ENCODE data around the gene SLC22A16. TPM values are rescaled to one million over a fixed set of nuclear protein-coding genes. Genes with fewer than 3 reads are reported as not detected.
"Not testable (repeated sequence)": the region's sequence is repeated elsewhere in the genome, so short reads cannot be mapped to it uniquely, and the experiment has no call there.

Gene SLC22A16
- total RNA-seq, 1 experiment from 2014 or later = not detected

- H3K4me3 ChIP-seq = no peak overlapping the region
- DNase-seq = no peak
- H3K27ac ChIP-seq = no peak overlapping the region
- H3K27me3 ChIP-seq = no peaks in the 10 kb centered on the region
- H3K9me3 ChIP-seq (replicated peaks) = no peaks in the 10 kb centered on the region
- H3K4me1 ChIP-seq = no peaks in the 10 kb centered on the region
- no peaks in the 10 kb centered on the region for H3K36me3 ChIP-seq
Measured at GRCh38 chr6:110475066-110475653, 1.3 kb downstream of the SLC22A16 start.

- no peaks in the 10 kb centered on the region for H3K4me1 ChIP-seq
- DNase-seq = no peak
Measured at GRCh38 chr6:110474500-110474899, 1.9 kb downstream of the SLC22A16 start.

GRCh38 chr6:110472739-110473138, 3.7 kb downstream of the SLC22A16 start:
- no peaks in the 10 kb centered on the region; the same call in 1 of the 2 replicates for H3K27me3 ChIP-seq
- no peaks in the 10 kb centered on the region for H3K9me3 ChIP-seq (replicated peaks)
- no peaks in the 10 kb centered on the region for H3K4me1 ChIP-seq
- DNase-seq = no peak
- H3K27ac ChIP-seq = no peak overlapping the region
- no peak overlapping the region for H3K4me3 ChIP-seq
- H3K36me3 ChIP-seq = no peaks in the 10 kb centered on the region

More at GRCh38 chr6:110474500-110474899, 1.9 kb downstream of the SLC22A16 start:
- Histone ChIP-seq H3K27ac (no peak overlapping the region), H3K4me3 (no peak overlapping the region), H3K9me3 (replicated peaks) (no peaks in the 10 kb centered on the region), H3K36me3 (no peaks in the 10 kb centered on the region), H3K27me3 (no peaks in the 10 kb centered on the region; the same call in 1 of the 2 replicates)

GRCh38 chr6:110471726-110472365, 4.6 kb downstream of the SLC22A16 start:
- DNase-seq = no peak
- H3K4me3 ChIP-seq = no peak overlapping the region
- H3K27me3 ChIP-seq = no peaks in the 10 kb centered on the region; the same call in 1 of the 2 replicates
- H3K9me3 ChIP-seq (replicated peaks) = no peaks in the 10 kb centered on the region
- no peaks in the 10 kb centered on the region for H3K4me1 ChIP-seq
- H3K36me3 ChIP-seq = no peaks in the 10 kb centered on the region
- H3K27ac ChIP-seq = no peak overlapping the region

- Histone ChIP-seq H3K27me3 (no peaks in the 10 kb centered on the region; the same call in 1 of the 2 replicates), H3K4me3 (no peak overlapping the region), H3K36me3 (no peaks in the 10 kb centered on the region), H3K4me1 (no peaks in the 10 kb centered on the region), H3K27ac (no peak overlapping the region), H3K9me3 (replicated peaks) (no peaks in the 10 kb centered on the region)
- no peak for DNase-seq
Measured at GRCh38 chr6:110468731-110469130, 7.7 kb downstream of the SLC22A16 start.

- Histone ChIP-seq H3K4me3 (no peak overlapping the region), H3K36me3 (no peaks in the 10 kb centered on the region), H3K27ac (no peak overlapping the region), H3K27me3 (no peaks in the 10 kb centered on the region; the same call in 1 of the 2 replicates), H3K4me1 (no peaks in the 10 kb centered on the region), H3K9me3 (replicated peaks) (peaks cover 1% of the 10 kb centered on the region; the same call in 1 of the 2 replicates)
- no peak for DNase-seq
Measured at GRCh38 chr6:110467566-110468140, 8.8 kb downstream of the SLC22A16 start.

- no peaks in the 10 kb centered on the region for H3K36me3 ChIP-seq
- H3K9me3 ChIP-seq (replicated peaks) = peaks cover 3% of the 10 kb centered on the region; the same call in 1 of the 2 replicates
- H3K27me3 ChIP-seq = no peaks in the 10 kb centered on the region
- no peak overlapping the region for H3K27ac ChIP-seq
- no peak overlapping the region for H3K4me3 ChIP-seq
- DNase-seq = no peak
- no peaks in the 10 kb centered on the region for H3K4me1 ChIP-seq
Measured at GRCh38 chr6:110462884-110463481, 13.4 kb downstream of the SLC22A16 start.

DNA sequence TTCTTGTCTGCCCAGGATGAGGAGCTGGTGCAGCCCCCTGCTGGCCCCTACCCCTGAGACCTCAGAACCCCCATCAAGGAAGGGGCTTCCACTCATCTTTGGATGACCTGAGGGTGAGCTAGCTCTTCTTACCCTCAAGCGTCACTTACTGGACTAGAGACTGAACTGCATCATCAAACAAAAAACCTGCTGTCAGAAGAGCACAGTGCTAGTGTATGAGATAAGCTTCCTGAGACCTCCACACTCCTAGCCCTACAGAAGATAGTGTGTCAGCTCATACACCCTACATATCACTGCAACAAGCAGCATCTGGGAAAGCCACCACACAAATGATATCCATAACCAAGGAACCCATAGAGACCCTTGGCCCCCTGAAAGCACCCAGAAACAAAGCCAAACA, 15.0 kb downstream of the SLC22A16 start:
- Histone ChIP-seq H3K4me3 (no peak overlapping the region), H3K36me3 (no peaks in the 10 kb centered on the region), H3K27ac (no peak overlapping the region), H3K9me3 (replicated peaks) (peaks cover 3% of the 10 kb centered on the region; the same call in 1 of the 2 replicates), H3K4me1 (no peaks in the 10 kb centered on the region), H3K27me3 (no peaks in the 10 kb centered on the region)
- DNase-seq = no peak

- DNase-seq = no peak
- Histone ChIP-seq H3K4me3 (no peak overlapping the region), H3K9me3 (replicated peaks) (peaks cover 3% of the 10 kb centered on the region; the same call in 1 of the 2 replicates), H3K36me3 (no peaks in the 10 kb centered on the region), H3K4me1 (no peaks in the 10 kb centered on the region), H3K27me3 (no peaks in the 10 kb centered on the region), H3K27ac (no peak overlapping the region)
Measured at GRCh38 chr6:110459137-110459536, 17.3 kb downstream of the SLC22A16 start.

DNA sequence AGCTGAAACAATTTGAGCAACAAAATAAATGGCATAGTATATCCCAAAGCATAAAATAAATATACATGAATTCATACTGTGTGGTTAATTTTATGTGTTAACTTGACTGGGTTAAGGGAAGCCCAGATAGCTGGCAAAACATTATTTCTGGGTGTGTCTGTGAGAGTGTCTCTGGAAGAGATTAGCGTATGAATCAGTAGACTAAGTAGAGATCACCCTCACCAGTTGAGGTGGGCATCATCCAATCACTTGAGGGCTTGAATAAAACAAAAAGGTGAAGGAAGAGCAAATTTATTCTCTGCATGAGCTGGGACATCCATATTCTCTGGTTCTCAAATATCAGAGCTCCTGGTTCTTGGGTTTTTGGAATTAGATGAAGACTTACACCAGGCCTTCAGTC, 17.9 kb downstream of the SLC22A16 start:
- no peak for DNase-seq
- no peak overlapping the region for H3K27ac ChIP-seq
- H3K9me3 ChIP-seq (replicated peaks) = peaks cover 3% of the 10 kb centered on the region; the same call in 1 of the 2 replicates
- no peaks in the 10 kb centered on the region for H3K27me3 ChIP-seq
- no peaks in the 10 kb centered on the region for H3K4me1 ChIP-seq
- H3K4me3 ChIP-seq = no peak overlapping the region
- no peaks in the 10 kb centered on the region for H3K36me3 ChIP-seq

- H3K36me3 ChIP-seq; H3K9me3 ChIP-seq (replicated peaks); H3K4me1 ChIP-seq; H3K4me3 ChIP-seq; H3K27me3 ChIP-seq; H3K27ac ChIP-seq: not testable (repeated sequence)
- peak; percentile 62 to 78 for DNase-seq
Measured at GRCh38 chr6:110457567-110458175, 18.7 kb downstream of the SLC22A16 start.

DNA sequence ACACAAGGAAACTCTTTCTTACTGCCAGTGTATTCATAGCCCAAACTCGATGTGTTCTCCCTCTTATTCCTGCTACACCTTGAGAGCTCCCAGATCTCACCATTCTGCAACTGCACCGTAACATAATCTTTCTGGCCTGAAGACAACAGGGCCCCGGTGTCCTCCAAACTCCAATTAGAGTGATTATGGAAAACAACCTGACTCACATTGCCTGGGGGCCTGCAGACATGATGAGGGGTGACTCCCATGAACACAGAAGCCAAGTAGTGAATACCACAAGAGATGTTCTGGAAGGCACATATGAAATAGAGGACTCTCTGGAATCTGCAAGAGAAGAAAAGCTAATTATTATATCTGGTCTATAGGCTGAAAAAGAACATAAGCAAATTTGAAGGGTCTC, 19.7 kb downstream of the SLC22A16 start:
- H3K27ac ChIP-seq = no peak overlapping the region
- no peak overlapping the region for H3K4me3 ChIP-seq
- H3K9me3 ChIP-seq (replicated peaks) = no peaks in the 10 kb centered on the region
- H3K4me1 ChIP-seq = no peaks in the 10 kb centered on the region
- no peaks in the 10 kb centered on the region for H3K36me3 ChIP-seq
- no peak for DNase-seq
- H3K27me3 ChIP-seq = no peaks in the 10 kb centered on the region

DNA sequence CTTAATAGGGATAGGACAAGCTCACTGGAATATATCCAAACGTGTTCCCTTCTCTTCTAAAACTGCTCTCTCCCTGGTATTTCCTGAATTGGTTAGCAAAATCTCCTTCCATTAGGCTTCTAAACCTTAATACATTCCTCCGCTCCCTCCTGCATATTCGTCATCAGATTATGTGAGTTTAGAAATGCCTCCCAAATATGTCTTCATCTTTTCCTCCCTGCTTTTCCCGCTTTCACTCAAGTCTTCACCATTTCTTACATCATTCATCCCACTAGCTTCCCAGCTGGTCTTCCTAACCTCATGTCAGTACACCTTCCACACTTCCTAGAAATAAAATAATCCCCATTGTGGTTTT, 26.9 kb downstream of the SLC22A16 start:
- no peaks in the 10 kb centered on the region for H3K9me3 ChIP-seq (replicated peaks)
- no peak overlapping the region for H3K4me3 ChIP-seq
- H3K4me1 ChIP-seq = no peaks in the 10 kb centered on the region
- no peak overlapping the region for H3K27ac ChIP-seq
- no peaks in the 10 kb centered on the region for H3K36me3 ChIP-seq
- no peak for DNase-seq
- no peaks in the 10 kb centered on the region for H3K27me3 ChIP-seq

DNA sequence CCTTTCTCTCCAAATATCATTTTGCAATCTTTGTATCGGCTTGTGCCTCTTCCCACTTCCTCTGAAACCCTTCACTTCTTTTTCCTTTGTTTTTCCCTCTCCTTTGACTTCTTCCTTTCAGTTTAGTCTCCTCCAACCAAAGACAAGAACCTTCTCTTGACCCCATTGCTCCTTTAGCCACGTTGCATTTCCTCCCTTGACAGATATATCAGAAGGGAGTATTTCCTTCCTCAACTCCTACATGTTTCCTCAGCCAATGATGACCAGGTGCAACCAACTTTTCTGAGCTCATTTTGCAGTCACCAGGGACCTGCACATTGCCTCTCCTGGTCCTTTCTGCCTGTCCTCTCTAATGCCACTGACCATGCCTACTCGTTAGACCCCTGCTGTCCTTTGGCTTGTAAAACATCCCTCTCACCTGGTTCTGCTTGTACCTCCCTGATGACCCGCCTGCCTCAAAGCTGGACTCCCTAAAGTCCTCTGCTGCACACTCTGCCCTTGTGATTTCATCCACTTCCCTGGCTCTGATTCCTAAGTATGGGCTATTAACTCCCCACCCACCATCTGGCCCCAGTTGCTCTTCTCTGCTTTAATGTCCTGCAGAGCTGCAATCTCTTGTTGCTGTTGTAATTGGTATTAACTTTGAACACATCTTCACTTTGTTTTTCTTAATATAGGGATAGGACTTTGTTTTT, 27.4 kb downstream of the SLC22A16 start:
- Histone ChIP-seq H3K4me1 (no peaks in the 10 kb centered on the region), H3K27ac (no peak overlapping the region), H3K27me3 (no peaks in the 10 kb centered on the region), H3K4me3 (no peak overlapping the region), H3K36me3 (no peaks in the 10 kb centered on the region), H3K9me3 (replicated peaks) (no peaks in the 10 kb centered on the region)
- no peak for DNase-seq

All from SJCRH30 (cell line).